ENCODE data around the gene GLOD4.
"Not testable (repeated sequence)": the region's sequence is repeated elsewhere in the genome, so short reads cannot be mapped to it uniquely, and the experiment has no call there.

Gene GLOD4

DNA sequence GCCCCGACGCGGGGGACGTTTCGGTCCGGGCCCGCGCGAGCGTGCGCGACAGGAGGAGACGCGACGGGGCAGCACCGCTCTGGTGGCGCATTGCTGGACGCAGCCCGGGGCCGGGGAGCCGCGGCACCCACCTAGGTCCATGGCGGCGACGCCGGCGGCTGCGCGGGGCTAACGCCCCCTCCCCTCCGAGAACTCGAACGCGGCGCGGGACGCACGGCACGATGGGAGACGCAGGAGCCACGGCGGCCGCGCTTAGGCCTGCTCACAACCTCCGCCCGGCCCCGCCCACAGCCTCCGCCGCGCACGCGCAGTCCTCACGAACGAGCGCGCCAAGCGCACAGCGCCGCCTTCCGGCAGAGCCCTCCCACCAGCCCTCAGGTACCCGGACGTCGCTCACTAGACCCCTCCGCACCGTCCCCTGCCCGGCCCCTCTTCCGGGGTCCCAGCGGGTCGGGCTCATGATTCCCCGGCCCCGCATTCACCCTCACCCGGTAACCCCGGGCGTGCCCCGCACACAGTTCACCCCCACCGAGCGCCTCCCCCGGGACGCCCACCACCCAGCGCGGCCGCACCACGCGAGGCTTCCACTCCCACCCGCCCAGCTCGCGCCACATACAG is 30.0 kb downstream of the GLOD4 start, which contains the start of gene GEMIN4:
Gene GEMIN4 (minus strand): TSS at position 263 of the 618 bp plus-strand sequence. CDS start 122 bp downstream, at position 141.
- Histone ChIP-seq H3K4me3 (ENCODE audit: severe bottlenecking) (peak within 1 kb of the TSS; percentile 84), H3K36me3 (ENCODE audit: low read depth) (peaks cover 18% of the 10 kb centered on the region), H3K9me3 (ENCODE audit: severe bottlenecking) (no peaks in the 10 kb centered on the region), H3K27me3 (ENCODE audit: insufficient read depth, poor library complexity, severe bottlenecking) (no peaks in the 10 kb centered on the region), H3K4me1 (ENCODE audit: insufficient read depth, poor library complexity, severe bottlenecking) (peaks cover 9% of the 10 kb centered on the region), H3K27ac (ENCODE audit: poor library complexity, severe bottlenecking) (peak within 1 kb of the TSS; percentile 62)
- DNase-seq (ENCODE audit: low spot score) (peak; percentile 84), ATAC-seq (ENCODE audit: low read depth) (peak; percentile 84)
- TF ChIP-seq, protein P1, sequence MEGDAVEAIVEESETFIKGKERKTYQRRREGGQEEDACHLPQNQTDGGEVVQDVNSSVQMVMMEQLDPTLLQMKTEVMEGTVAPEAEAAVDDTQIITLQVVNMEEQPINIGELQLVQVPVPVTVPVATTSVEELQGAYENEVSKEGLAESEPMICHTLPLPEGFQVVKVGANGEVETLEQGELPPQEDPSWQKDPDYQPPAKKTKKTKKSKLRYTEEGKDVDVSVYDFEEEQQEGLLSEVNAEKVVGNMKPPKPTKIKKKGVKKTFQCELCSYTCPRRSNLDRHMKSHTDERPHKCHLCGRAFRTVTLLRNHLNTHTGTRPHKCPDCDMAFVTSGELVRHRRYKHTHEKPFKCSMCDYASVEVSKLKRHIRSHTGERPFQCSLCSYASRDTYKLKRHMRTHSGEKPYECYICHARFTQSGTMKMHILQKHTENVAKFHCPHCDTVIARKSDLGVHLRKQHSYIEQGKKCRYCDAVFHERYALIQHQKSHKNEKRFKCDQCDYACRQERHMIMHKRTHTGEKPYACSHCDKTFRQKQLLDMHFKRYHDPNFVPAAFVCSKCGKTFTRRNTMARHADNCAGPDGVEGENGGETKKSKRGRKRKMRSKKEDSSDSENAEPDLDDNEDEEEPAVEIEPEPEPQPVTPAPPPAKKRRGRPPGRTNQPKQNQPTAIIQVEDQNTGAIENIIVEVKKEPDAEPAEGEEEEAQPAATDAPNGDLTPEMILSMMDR (IDR thresholded peaks at IDR 0.05; ENCODE audit: poor library complexity, severe bottlenecking), result peak; percentile 96

DNA sequence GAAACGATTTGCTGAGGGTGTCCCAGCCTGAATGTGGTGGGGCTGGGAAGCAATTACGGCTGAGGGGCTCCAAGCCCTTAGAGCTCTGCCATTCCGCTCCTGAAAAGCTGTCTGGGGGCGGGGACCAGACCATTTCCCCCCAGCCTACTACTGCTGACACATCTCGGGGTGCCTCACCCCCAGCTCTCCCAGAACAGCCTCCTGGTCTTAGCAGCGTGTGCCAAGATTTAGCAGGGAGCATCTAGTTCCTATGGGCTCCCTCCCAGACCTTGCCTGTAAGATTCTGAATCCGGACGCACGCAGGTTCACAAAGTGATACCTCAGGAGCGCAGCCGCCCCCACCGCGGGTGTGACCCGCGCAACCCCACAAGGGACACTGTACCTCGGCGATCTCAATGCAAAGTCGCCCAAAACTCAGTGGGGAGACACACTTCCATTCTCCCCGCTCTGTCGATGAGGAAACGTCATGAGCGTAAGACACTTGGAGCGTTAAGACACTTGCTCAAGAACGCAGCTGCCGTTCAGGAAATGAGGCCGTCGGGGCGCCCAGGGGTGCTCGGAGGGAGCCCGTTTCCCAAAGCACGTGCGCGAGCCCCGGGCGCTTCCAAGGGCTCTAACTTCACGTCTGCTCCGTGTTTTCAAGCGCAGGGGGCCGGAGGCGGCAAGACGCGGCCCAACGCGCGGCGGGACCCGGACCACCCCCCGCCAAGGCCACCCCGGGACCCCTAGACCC is 30.6 kb downstream of the GLOD4 start:
- peak overlapping the region; percentile 62 for H3K27ac ChIP-seq (ENCODE audit: poor library complexity, severe bottlenecking)
- TF ChIP-seq, protein P1 (IDR thresholded peaks at IDR 0.05; ENCODE audit: poor library complexity, severe bottlenecking), result no peak
- H3K27me3 ChIP-seq (ENCODE audit: insufficient read depth, poor library complexity, severe bottlenecking), result no peaks in the 10 kb centered on the region
- peaks cover 22% of the 10 kb centered on the region for H3K36me3 ChIP-seq (ENCODE audit: low read depth)
- H3K4me1 ChIP-seq (ENCODE audit: insufficient read depth, poor library complexity, severe bottlenecking), result peaks cover 8% of the 10 kb centered on the region
- H3K9me3 ChIP-seq (ENCODE audit: severe bottlenecking), result no peaks in the 10 kb centered on the region
- H3K4me3 ChIP-seq (ENCODE audit: severe bottlenecking), result peak overlapping the region; percentile 84
- ATAC-seq (ENCODE audit: low read depth) (peak; percentile 35), DNase-seq (ENCODE audit: low spot score) (no peak)

DNA sequence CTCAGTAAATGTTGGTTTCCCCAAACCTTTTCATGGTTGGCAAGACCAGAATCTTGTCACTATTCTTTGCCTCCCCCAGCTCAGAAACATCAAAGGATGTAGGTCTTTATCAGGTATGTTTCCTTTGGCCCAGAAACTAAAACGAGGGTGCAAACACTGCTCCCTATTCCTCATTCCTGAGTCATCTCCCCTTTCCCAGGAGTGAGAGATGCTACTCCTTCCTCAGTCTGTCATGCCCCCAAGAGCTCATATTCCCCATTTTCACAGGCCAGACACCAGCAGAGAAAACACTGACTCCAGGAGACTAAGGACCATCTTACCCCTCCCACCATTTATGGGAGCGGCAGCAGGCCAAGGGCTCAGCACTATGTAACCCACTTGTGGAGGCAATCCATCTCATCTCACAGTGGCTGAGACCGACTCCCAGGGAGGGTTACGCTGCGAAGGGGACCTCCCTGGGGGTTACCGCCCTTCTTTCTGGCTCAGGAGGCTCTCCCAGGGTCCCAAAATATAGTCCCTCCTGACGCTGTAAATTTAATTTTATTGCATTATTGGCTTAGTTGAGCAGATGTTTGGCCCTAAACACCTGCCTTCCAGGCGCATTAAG is 31.5 kb downstream of the GLOD4 start:
- TF ChIP-seq, protein P1 (IDR thresholded peaks at IDR 0.05; ENCODE audit: poor library complexity, severe bottlenecking), result no peak
- Histone ChIP-seq H3K27ac (ENCODE audit: poor library complexity, severe bottlenecking) (peak overlapping the region; percentile 62), H3K9me3 (ENCODE audit: severe bottlenecking) (no peaks in the 10 kb centered on the region), H3K36me3 (ENCODE audit: low read depth) (peaks cover 29% of the 10 kb centered on the region), H3K27me3 (ENCODE audit: insufficient read depth, poor library complexity, severe bottlenecking) (no peaks in the 10 kb centered on the region), H3K4me3 (ENCODE audit: severe bottlenecking) (peak overlapping the region; percentile 84), H3K4me1 (ENCODE audit: insufficient read depth, poor library complexity, severe bottlenecking) (peaks cover 5% of the 10 kb centered on the region)
- DNase-seq (ENCODE audit: low spot score) (no peak), ATAC-seq (ENCODE audit: low read depth) (no peak)

DNA sequence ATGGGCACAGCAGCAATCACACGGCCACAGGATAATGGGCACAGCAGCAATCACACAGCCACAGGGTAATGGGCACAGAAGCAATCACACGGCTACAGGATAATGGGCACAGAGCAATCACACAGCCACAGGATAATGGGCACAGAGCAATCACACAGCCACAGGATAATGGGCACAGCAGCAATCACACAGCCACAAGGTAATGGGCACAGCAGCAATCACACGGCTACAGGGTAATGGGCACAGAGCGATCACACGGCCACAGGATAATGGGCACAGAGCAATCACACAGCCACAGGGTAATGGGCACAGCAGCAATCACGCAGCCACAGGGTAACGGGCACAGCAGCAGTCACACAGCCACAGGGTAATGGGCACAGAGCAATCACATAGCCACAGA is 32.7 kb downstream of the GLOD4 start:
- H3K4me3 ChIP-seq (ENCODE audit: severe bottlenecking); ATAC-seq (ENCODE audit: low read depth); H3K9me3 ChIP-seq (ENCODE audit: severe bottlenecking); H3K27me3 ChIP-seq (ENCODE audit: insufficient read depth, poor library complexity, severe bottlenecking); H3K4me1 ChIP-seq (ENCODE audit: insufficient read depth, poor library complexity, severe bottlenecking); DNase-seq (ENCODE audit: low spot score); H3K27ac ChIP-seq (ENCODE audit: poor library complexity, severe bottlenecking): not testable (repeated sequence)
- H3K36me3 ChIP-seq (ENCODE audit: low read depth), result peaks cover 40% of the 10 kb centered on the region

DNA sequence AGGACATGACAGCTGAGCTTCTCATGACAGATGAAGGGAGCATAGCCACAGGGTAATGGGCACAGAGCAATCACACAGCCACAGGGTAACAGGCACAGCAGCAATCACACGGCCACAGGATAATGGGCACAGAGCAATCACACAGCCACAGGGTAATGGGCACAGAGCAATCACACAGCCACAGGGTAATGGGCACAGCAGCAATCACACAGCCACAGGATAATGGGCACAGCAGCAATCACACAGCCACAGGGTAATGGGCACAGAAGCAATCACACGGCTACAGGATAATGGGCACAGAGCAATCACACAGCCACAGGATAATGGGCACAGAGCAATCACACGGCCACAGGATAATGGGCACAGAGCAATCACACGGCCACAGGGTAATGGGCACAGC is 33.5 kb downstream of the GLOD4 start:
- ATAC-seq (ENCODE audit: low read depth), result not testable (repeated sequence)

More for the DNA sequence above, 33.5 kb downstream of the GLOD4 start:
- H3K4me3 ChIP-seq (ENCODE audit: severe bottlenecking); H3K27ac ChIP-seq (ENCODE audit: poor library complexity, severe bottlenecking); DNase-seq (ENCODE audit: low spot score); H3K9me3 ChIP-seq (ENCODE audit: severe bottlenecking); H3K27me3 ChIP-seq (ENCODE audit: insufficient read depth, poor library complexity, severe bottlenecking); H3K4me1 ChIP-seq (ENCODE audit: insufficient read depth, poor library complexity, severe bottlenecking): not testable (repeated sequence)
- H3K36me3 ChIP-seq (ENCODE audit: low read depth), result peaks cover 48% of the 10 kb centered on the region

Data from RWPE2 (cell line).